Upper lobe of left lung (tissue), 6 donors: ENCODE results near the gene MCF2L. TPM values are rescaled to one million over a fixed set of nuclear protein-coding genes. Genes with fewer than 3 reads are reported as not detected.

Experiments
- ATAC-seq, 2 donors: fragments of 200-7000 bp; cut with Tn5 transposase; one replicate each; pipeline ENCODE4 v1.9.1; 2022; ENCODE audit warnings: mild to moderate bottlenecking in 2 of 2, moderate library complexity in 2 of 2; ENCODE audit not compliant: low FRiP score in 2 of 2
- DNase-seq, 2 donors: peaks; one replicate each; pipeline ENCODE4 v3.0.0-alpha.2; 2019 to 2020
- H3K27ac ChIP-seq, 4 donors: fragments of 200-600 bp; sonication (generic); one replicate each; pipeline ENCODE4 v1.5.1; 2016 to 2019
- H3K27me3 ChIP-seq, 4 donors: fragments of 200-600 bp; sonication (generic); one replicate each; pipeline ENCODE4 v1.5.1; 2017 to 2019
- H3K36me3 ChIP-seq, 4 donors: fragments of 200-600 bp; sonication (generic); one replicate each; pipeline ENCODE4 v1.5.1; 2016 to 2019
- H3K4me1 ChIP-seq, 4 donors: fragments of 200-600 bp; sonication (generic); one replicate each; pipeline ENCODE4 v1.5.1; 2018 to 2019
- H3K4me3 ChIP-seq, 4 donors: fragments of 200-600 bp; sonication (generic); one replicate each; pipeline ENCODE4 v1.5.1; 2017 to 2019; ENCODE audit warnings: mild to moderate bottlenecking in 2 of 4, moderate library complexity in 1 of 4
- H3K9me3 ChIP-seq, 4 donors: fragments of 200-600 bp; sonication (generic); one replicate each; pipeline ENCODE4 v1.5.1; 2018 to 2019
- EP300 ChIP-seq, 4 donors: sonication (generic); formaldehyde crosslinking; IDR thresholded peaks; one replicate each; pipeline ENCODE4 v1.5.1; 2017; ENCODE audit warnings: antibody characterized with exemption in 4 of 4, control low read depth in 2 of 4
- POLR2A ChIP-seq, 4 donors: fragments of 450-650 bp; IDR thresholded peaks; one replicate each; pipeline ENCODE4 v1.5.1; 2016 to 2017; ENCODE audit warnings: antibody characterized with exemption in 4 of 4, mild to moderate bottlenecking in 2 of 4
- POLR2AphosphoS5 ChIP-seq, 2 donors: sonication (generic); formaldehyde crosslinking; IDR thresholded peaks; one replicate each; pipeline ENCODE4 v1.5.1; 2017; ENCODE audit warnings: antibody characterized with exemption in 2 of 2
- WGBS, 2 donors: methylation state at CpG; one replicate each; pipeline ENCODE4 v1.1.5; 2017 to 2018; 5-methylcytosine and 5-hydroxymethylcytosine counted together
- total RNA-seq, 6 donors: library from RNA; depleted of rRNA in 4 of 6; stranded (reverse); fragments of >200 nt in 4 of 6; gene quantifications; one replicate each; pipeline versions ENCODE4 v1.1.0 to v1.2.1, GENCODE V29; 2016 to 2021
- TF ChIP-seq, protein P1 (sequence below), 6 experiments: fragments of 450-650 bp in 4 of 6; fragments of 200-600 bp in 2 of 6; sonication (generic) in 2 of 6; IDR thresholded peaks; one replicate each; pipeline ENCODE4 v1.5.1; 2016 to 2019; ENCODE audit warnings: antibody characterized with exemption in 6 of 6
- donor health status: DM: no; HTN: no; CAD: no; lungs with moderate emphysema.
- donor health status: DM: no; HTN: yes; CAD: no; lungs with severe emphysema.

The MCF2L gene
- total RNA-seq, 6 donors from 2014 or later, result 14.3 to 99.5 (median 53.1) TPM

- no peaks in the 10 kb centered on the region for H3K9me3 ChIP-seq
- peaks cover 0 to 24% (median 9%) of the 10 kb centered on the region in 4 donors for H3K36me3 ChIP-seq
- no peaks in the 10 kb centered on the region for H3K27me3 ChIP-seq
- WGBS, 2 donors, result 61 to 62% methylated on average over 15 to 32 of the region's 32 CpGs
- peak overlapping the region in 2 of 4 donors; percentile 5 to 6 for H3K27ac ChIP-seq
- DNase-seq (peak in 1 of 2 donors; percentile 79), ATAC-seq (no peak)
- TF ChIP-seq POLR2A (IDR thresholded peaks at IDR 0.05), result no peak
- TF ChIP-seq EP300 (IDR thresholded peaks at IDR 0.05), result no peak
- no peak for TF ChIP-seq POLR2AphosphoS5 (IDR thresholded peaks at IDR 0.05)
- TF ChIP-seq, protein P1, sequence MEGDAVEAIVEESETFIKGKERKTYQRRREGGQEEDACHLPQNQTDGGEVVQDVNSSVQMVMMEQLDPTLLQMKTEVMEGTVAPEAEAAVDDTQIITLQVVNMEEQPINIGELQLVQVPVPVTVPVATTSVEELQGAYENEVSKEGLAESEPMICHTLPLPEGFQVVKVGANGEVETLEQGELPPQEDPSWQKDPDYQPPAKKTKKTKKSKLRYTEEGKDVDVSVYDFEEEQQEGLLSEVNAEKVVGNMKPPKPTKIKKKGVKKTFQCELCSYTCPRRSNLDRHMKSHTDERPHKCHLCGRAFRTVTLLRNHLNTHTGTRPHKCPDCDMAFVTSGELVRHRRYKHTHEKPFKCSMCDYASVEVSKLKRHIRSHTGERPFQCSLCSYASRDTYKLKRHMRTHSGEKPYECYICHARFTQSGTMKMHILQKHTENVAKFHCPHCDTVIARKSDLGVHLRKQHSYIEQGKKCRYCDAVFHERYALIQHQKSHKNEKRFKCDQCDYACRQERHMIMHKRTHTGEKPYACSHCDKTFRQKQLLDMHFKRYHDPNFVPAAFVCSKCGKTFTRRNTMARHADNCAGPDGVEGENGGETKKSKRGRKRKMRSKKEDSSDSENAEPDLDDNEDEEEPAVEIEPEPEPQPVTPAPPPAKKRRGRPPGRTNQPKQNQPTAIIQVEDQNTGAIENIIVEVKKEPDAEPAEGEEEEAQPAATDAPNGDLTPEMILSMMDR (IDR thresholded peaks at IDR 0.05), result no peak
- H3K4me3 ChIP-seq, result no peak overlapping the region
- H3K4me1 ChIP-seq, result peaks cover 0 to 19% (median 3%) of the 10 kb centered on the region in 4 donors
Observed at GRCh38 chr13:113045251-113046127, 76.5 kb downstream of the MCF2L start.

DNA sequence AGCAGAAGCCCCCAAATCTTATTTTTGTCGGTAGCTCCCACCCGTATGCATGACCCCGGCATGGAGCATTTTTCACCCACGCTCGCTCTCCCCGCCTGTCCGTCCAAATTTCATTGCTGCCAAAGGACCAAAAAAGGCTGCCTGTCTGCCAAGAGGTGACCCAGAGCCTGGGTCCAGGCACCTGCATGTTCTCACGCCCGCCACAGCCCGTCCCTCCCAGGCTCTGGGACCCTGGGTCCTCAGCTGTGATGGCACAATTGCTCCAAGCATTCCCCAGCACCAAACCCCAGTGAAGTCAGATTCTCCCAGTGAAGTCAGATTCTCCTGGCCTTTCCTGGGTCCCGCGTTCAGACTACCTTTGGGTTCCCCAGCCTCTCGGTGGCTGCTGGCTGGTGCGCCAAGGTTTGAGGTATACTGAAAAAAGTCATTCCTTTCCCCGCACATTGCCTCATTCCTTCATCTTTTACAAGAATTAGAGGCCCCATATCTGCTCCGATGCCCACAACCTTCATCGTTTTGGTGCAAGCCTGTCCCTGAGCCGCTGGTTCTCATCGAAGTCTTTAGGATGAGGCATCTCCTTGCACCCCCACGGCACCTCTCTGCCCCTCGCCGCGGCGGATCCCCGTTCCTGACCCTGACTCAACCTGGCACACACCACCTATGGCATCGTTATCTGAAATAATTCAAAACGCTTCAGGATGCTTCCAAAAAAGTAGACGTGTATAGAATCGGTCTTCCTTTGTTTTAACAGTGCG lies 77.3 kb downstream of the MCF2L start:
- Histone ChIP-seq H3K9me3 (no peaks in the 10 kb centered on the region), H3K36me3 (peaks cover 0 to 24% (median 9%) of the 10 kb centered on the region in 4 donors), H3K4me3 (no peak overlapping the region), H3K27ac (no peak overlapping the region), H3K27me3 (no peaks in the 10 kb centered on the region), H3K4me1 (peaks cover 0 to 19% (median 3%) of the 10 kb centered on the region in 4 donors)
- 92 to 93% methylated on average over 30 of the region's 30 CpGs for WGBS, 2 donors
- ATAC-seq (no peak), DNase-seq (peak in 1 of 2 donors; percentile 55)
- TF ChIP-seq, protein P1 (IDR thresholded peaks at IDR 0.05), result no peak
- no peak for TF ChIP-seq EP300 (IDR thresholded peaks at IDR 0.05)
- TF ChIP-seq POLR2A (IDR thresholded peaks at IDR 0.05), result no peak
- TF ChIP-seq POLR2AphosphoS5 (IDR thresholded peaks at IDR 0.05), result no peak

- Histone ChIP-seq H3K4me1 (peaks cover 0 to 19% (median 3%) of the 10 kb centered on the region in 4 donors), H3K27me3 (no peaks in the 10 kb centered on the region), H3K27ac (no peak overlapping the region), H3K4me3 (no peak overlapping the region), H3K9me3 (no peaks in the 10 kb centered on the region), H3K36me3 (peaks cover 0 to 24% (median 9%) of the 10 kb centered on the region in 4 donors)
- ATAC-seq (no peak), DNase-seq (peak in 1 of 2 donors; percentile 29)
- WGBS, 2 donors, result 89 to 91% methylated on average over 12 to 13 of the region's 13 CpGs
- TF ChIP-seq POLR2AphosphoS5 (IDR thresholded peaks at IDR 0.05) (no peak), EP300 (IDR thresholded peaks at IDR 0.05) (no peak), POLR2A (IDR thresholded peaks at IDR 0.05) (no peak)
- TF ChIP-seq, protein P1 (IDR thresholded peaks at IDR 0.05), result no peak
Observed at GRCh38 chr13:113046883-113047244, 77.8 kb downstream of the MCF2L start.

GRCh38 chr13:113047587-113047986 lies 78.6 kb downstream of the MCF2L start:
- H3K4me3 ChIP-seq, result no peak overlapping the region
- ATAC-seq (no peak), DNase-seq (peak in 1 of 2 donors; percentile 71)
- H3K27ac ChIP-seq, result no peak overlapping the region
- peaks cover 0 to 24% (median 9%) of the 10 kb centered on the region in 4 donors for H3K36me3 ChIP-seq
- 93 to 97% methylated on average over 31 of the region's 31 CpGs for WGBS, 2 donors
- H3K4me1 ChIP-seq, result peaks cover 0 to 19% (median 3%) of the 10 kb centered on the region in 4 donors
- TF ChIP-seq, protein P1 (IDR thresholded peaks at IDR 0.05), result no peak
- TF ChIP-seq EP300 (IDR thresholded peaks at IDR 0.05), result no peak
- TF ChIP-seq POLR2AphosphoS5 (IDR thresholded peaks at IDR 0.05), result no peak
- no peak for TF ChIP-seq POLR2A (IDR thresholded peaks at IDR 0.05)
- H3K9me3 ChIP-seq, result no peaks in the 10 kb centered on the region
- no peaks in the 10 kb centered on the region for H3K27me3 ChIP-seq
